ENCODE measurements around the gene MEOX2.

DNA sequence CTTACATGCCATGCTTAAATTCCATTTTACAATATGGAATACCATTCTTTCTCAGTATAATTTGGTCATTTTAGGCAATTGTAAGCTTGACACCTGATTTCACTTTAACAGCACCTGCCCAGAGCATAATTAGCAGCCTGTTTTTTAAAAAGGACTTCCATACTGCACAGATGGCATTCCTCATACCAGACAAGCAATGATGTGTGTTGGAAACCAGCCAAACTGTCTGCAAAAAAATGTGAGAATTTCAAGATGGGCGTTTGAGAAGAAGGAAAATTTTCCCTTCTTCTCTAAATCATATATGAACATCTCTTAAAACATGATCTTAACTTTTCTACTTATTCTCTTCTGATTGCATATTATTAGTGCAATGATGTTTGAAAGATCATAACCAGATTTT lies 84.2 kb downstream of the MEOX2 start:
- TF ChIP-seq, protein P1, sequence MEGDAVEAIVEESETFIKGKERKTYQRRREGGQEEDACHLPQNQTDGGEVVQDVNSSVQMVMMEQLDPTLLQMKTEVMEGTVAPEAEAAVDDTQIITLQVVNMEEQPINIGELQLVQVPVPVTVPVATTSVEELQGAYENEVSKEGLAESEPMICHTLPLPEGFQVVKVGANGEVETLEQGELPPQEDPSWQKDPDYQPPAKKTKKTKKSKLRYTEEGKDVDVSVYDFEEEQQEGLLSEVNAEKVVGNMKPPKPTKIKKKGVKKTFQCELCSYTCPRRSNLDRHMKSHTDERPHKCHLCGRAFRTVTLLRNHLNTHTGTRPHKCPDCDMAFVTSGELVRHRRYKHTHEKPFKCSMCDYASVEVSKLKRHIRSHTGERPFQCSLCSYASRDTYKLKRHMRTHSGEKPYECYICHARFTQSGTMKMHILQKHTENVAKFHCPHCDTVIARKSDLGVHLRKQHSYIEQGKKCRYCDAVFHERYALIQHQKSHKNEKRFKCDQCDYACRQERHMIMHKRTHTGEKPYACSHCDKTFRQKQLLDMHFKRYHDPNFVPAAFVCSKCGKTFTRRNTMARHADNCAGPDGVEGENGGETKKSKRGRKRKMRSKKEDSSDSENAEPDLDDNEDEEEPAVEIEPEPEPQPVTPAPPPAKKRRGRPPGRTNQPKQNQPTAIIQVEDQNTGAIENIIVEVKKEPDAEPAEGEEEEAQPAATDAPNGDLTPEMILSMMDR (conservative IDR thresholded peaks at IDR 0.05; ENCODE audit: low read depth, low read length), result no peak
- TF ChIP-seq EZH2phosphoT487 (IDR thresholded peaks at IDR 0.05; ENCODE audit: borderline replicate concordance, low read length) (no peak), EZH2 (IDR thresholded peaks at IDR 0.05; ENCODE audit: low read length, unreplicated experiment) (no peak)

All from PC-3 (cell line).